ENCODE data around the gene RIC3.

The RIC3 gene

DNA sequence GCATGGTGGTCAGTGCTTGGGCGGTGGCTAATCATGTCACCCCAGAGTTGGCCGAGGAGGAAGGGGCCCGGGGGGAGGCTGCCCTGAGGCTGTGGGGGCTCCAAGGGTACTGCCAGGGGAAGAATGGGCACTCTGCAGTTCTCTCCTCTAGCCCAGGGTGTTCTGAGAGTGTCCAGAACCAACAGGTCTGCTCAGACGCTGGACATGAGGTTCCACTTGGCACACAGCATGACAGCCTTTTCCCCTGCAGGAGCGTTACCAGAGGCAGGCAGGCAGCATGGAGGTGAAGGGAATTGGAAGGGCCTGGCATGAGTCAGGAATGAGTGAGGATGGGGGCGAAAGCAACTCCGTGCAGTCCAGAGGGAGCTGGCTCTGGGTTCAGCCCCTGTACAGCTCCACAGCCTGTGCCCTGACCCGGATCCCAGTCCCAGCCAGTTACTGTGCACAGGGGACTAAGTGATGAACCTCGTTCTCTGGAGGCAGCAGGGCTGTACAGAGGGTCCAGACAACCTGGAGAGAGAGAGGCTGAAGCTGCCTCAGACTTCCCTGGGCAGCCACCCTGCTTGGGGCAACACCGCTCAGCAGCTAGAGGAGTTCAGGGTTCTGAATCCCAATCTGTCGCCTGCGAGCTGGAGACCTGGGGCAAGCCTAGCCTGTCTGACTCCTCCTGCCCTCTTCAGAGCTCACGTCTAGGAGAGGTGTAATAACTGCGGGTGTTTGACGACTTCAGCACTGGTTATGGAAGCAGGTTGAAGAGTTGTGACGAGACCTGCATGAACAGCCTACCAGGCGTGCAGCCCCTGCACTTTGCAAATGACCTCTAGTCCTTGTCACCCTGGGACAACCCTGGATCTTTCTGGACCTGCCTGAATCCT lies 102.6 kb downstream of the RIC3 start:
- no peak for DNase-seq

DNA sequence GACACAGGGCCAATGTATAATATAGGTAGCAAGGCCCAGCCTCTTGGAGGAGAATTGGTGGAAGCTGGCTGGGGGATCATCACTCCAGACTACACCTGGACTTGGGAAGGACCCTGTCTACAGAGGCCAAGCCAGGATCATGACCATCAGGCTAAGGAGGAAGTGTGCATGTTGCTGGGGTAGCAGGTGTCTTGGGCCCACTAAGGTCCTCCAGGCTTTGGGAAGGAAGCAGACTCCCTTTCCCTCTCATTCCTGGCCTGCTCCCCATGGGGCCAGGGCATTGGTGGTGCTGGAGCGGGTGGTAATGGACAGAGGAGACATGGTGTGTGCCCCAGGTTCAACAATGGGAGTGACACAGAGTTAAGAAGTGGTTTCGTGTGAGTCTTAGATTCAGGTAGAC lies 103.8 kb downstream of the RIC3 start:
- DNase-seq, result no peak

DNA sequence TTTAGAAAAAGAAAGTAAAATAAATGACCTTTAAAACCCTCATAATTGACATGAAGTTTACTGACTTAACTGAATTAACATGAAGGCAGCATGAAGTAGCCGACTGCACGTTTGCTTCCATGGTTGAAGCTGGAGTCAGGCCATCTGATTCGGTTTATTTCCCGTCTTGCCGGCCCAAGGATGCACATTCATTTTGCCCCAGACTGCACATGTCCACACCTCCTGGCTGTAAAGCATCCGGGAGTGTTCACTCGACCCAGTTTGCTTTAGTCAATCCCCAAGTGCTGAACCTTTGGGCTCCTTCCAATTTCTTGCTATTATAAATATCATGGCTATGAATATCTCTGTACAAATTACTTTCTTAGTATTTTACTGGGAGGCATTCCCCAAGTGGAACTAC lies 105.5 kb downstream of the RIC3 start:
- DNase-seq, result no peak

DNA sequence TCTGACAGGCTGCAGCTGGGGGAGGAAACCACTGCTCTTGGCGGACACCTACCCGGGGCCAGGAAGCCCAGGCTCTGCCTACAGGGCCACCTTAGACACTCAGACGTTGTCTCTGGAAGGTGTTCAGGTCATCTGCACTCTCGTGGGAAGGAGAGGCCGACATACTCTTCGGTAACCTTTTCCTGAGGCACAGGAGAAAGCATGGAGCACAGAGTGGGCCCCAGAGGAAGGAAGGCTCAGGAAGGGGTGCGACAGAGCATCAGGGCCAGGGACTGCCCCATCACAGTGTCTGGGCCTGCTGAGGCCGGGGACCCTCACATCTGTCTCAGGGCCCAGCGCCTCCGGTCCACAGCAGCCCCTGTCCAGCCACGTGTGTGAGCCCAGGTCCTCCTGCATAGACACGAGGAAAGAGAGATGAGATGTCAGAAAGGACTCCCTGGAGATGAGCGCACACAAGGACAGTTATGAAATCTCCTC lies 106.0 kb downstream of the RIC3 start:
- DNase-seq, result no peak

DNA sequence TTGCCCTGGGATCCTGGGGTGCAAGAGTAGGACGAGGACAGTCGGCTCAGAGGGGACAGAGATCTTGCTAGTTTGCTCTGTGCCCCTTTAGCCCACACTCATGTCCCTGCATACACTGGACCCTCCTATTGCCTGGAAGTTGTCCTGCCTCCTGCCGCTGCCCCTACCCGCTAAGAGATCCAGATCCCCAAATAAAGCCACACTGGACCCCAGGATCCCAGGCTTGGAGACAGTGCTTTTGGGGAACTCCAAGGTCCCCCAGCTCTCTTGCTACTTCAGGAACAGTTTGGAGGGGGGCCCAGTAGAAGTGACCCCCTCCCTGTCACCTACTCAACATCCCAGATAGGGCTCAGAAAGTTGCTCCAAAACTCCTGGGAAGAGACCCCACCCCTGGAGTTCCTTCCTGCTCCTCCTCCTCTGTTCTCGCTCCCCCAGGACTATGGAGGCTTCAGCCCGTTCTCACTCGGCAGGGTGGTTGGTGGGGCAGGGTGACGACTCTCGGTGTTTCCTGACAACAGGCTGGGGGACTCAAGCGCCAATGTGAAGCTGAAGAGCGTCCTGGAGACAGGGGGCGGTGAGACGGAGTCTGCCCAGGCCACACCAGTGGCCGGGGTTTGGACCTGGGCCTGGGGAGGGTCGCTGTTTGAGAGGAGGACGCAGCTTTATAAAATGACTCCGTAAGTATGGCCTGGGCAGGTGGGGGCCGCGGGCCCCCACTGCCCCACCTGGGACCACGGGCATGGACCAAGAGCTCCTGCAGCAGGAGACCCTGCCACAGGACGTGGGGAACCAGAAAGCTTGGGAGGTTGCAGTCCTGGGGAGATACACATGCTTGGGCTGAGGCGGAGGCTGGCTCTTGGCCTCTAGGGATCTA lies 107.0 kb downstream of the RIC3 start:
- no peak for DNase-seq

DNA sequence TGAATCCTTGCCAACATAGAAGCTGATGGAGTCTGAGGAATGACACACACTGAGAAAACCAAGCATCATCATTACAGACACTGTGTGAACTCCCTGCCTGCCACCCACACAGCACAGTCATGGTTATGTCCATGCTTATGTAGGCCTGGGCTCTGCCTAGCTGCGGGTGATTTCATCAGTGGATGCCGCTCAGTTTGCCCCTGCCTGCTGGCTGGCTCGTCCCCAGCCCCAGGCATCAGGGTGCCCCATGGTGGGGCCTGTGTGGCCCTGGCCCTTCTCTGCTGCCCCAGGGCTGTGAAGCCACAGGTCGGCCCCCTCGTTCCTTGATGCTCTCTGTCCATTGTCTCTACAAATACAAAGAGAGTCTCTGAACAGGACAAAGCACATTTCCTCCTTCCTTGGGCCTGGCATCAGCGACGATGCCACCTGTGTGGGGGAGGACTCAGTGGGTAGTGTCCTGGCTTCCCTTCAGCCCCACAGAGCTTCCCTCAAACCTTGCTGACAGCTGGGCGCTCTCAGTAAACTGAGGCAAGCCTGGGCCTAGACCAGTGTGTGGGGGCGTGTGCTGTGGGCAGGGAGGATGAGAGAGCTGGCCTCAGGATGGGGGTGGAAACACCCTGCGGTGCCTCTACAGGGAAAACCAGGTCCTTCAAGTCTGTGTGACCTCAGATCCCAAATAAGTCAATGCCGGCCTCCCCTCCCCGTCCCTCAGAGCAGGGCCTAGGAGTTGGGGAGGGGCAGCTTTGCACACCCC lies 107.8 kb downstream of the RIC3 start:
- DNase-seq, result no peak

DNA sequence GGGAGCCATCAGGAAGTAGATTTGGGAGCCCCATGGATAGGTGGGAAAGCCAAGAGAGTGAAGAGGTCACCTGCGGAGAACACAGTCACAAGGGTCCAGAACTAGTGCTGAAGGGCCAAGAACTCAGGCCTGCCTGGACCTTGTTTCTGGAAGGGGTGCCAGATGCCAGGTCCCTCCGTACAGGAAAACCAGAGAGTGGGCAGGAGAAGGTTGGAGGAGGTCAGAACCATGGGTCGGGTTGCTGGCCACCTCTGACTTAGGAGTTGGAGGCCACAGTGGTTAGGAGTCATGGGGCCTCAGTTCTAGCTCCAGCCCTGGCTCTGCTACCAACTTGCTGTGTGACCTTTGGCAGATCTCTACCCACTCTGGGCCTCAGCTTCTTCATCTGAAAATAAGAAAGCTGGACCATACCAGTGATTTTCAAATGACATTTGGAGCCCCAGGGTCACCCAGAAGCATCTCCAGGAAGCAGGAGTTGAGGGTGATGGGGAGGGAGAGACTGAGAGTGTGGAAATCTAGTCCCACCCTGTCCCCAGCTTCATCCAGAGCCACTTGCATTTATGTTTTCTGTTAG lies 108.6 kb downstream of the RIC3 start:
- no peak for DNase-seq

DNA sequence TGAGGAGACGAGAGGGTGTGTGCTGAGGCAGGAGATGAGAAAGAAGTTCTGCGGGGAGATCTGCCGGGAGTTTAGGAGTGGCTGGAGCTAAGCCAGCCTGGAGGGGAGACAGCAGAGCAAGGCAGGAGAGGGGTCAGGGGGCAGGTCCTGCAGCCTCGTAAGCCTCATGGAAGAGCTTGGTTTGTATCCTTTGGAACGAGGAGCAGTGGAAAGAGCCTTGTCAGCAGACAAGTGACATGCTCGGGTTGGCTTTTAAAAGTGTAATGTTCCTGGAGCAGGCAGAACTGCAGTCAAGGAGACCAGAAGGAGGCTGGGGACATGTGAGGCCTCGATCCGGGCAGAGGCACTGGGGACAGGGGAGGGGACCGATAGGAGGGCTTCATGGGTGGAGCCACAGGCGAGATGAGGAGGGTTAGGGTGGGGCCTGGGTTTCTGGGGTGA lies 109.2 kb downstream of the RIC3 start:
- no peak for DNase-seq

DNA sequence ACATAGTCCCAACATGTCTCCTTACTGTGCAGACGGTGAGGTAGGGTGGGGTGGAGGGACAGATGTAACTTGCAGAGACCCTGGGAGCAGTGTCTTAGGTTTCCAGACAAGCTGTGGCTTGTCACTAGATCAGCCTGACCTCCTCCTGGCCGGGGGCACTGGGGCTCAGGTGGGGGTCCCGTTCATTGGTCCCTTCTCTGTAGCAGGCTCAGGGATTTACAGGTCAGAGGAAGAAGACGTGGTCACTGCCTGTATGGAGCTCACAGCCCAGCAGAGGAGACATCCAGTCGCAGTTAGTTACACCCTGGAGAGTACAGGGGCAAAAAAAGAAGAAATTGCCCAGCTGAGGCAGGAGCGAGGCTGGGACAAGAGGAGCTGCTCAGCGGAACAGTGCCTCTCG lies 109.8 kb downstream of the RIC3 start:
- DNase-seq, result no peak

DNA sequence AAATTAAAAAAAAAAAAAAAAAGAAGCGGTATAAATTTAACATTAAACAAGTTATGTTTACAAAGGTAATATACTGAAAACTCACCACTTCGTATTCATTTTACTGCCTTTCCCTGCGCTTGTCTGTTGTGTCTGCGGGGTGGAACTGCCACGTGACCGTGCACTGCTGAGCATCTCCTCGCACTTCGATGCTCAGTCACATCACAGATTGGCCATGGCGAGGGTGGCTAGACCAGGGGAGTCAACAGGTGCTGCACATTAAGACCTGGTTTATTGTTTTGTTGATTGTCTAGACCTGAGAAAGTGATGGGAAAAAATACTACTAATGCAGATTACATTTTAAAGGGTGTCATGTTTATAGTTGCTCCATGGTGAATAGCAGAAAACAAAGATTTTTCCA lies 110.6 kb downstream of the RIC3 start:
- no peak for DNase-seq

DNA sequence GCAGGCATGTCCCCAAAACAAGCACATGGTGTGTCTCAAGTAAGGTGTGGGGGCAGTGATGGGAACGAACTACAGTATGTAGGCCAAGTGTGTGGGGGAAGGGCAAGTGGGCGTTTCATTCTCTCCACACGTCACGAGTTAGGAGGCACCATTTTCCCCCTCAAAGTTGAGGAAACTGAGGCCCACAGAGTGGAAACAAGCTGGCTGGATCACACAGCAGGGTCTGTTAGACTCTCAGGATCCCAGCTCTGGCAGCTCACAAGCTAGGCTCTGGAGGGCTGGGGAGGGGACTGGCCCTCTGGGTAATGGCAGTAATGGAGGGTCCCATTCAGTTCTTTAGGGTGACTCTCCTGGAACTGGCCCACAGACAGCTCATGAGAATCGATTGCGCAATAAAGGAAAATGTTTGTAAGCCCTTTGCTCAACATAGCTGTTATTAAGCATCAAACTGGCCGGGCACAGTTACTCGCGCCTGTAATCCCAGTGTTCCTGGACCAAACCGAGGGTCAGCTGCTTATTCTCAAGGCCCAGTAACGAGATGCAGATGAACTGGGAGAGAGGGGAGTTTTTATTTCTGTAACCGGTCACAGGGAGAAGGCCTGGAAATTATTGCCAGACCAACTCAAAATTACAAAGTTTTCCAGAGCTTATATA lies 111.9 kb downstream of the RIC3 start:
- DNase-seq, result no peak
